Karpas-422 (cell line): Measurements from ENCODE around the gene ACTN1. TPM values are rescaled to one million over a fixed set of nuclear protein-coding genes. Genes with fewer than 3 reads are reported as not detected.

ENCODE experiments used
- DNase-seq: peaks from one replicate; pipeline ENCODE4 v3.0.0-alpha.2; 2015
- H2AFZ ChIP-seq: fragments of 200-600 bp; sonication (generic); 2 replicates; pipeline ENCODE4 v1.6.1; 2014; ENCODE audit warnings: antibody characterized with exemption, low read length, mixed read lengths
- H3K27ac ChIP-seq: fragments of 200-600 bp; sonication (generic); 2 replicates; pipeline ENCODE4 v1.5.1; 2014; ENCODE audit warnings: mild to moderate bottlenecking, low read length, moderate library complexity
- H3K27me3 ChIP-seq: fragments of 200-600 bp; sonication (generic); 2 replicates; pipeline ENCODE4 v1.6.1; 2014; ENCODE audit warnings: low read length, mixed read lengths
- H3K36me3 ChIP-seq: fragments of 200-600 bp; sonication (generic); 2 replicates; pipeline ENCODE4 v1.6.1; 2014; ENCODE audit warnings: low read length, mixed read lengths; ENCODE audit not compliant: insufficient read depth
- H3K4me1 ChIP-seq: fragments of 200-600 bp; sonication (generic); 2 replicates; pipeline ENCODE4 v1.6.1; 2014; ENCODE audit warnings: mild to moderate bottlenecking, low read length, mixed read lengths
- H3K4me2 ChIP-seq: fragments of 200-600 bp; sonication (generic); 2 replicates; pipeline ENCODE4 v1.6.1; 2014; ENCODE audit warnings: low read length, low read depth, mild to moderate bottlenecking; ENCODE audit not compliant: poor library complexity, severe bottlenecking
- H3K4me3 ChIP-seq: fragments of 200-600 bp; sonication (generic); 2 replicates; pipeline ENCODE4 v1.5.1; 2014; ENCODE audit warnings: mild to moderate bottlenecking, antibody characterized with exemption, low read length, mixed read lengths
- H3K79me2 ChIP-seq: fragments of 200-600 bp; sonication (generic); 2 replicates; pipeline ENCODE4 v1.6.1; 2014; ENCODE audit warnings: mild to moderate bottlenecking, low read length, mixed read lengths
- H3K9ac ChIP-seq: fragments of 200-600 bp; sonication (generic); 2 replicates; pipeline ENCODE4 v1.6.0; 2014; ENCODE audit warnings: low read length
- H3K9me2 ChIP-seq: fragments of 200-600 bp; sonication (generic), shearing (Covaris generic); replicated peaks from 2 replicates; pipeline ENCODE4 v1.6.0; 2014; ENCODE audit warnings: mild to moderate bottlenecking, low read length, moderate library complexity; ENCODE audit not compliant: insufficient read depth
- H3K9me3 ChIP-seq: fragments of 300-700, 200-600 bp; sonication (generic); 2 replicates; pipeline ENCODE4 v1.6.1; 2014; ENCODE audit warnings: low read length, mixed read lengths
- H4K20me1 ChIP-seq: fragments of 200-600 bp; sonication (generic); 2 replicates; pipeline ENCODE4 v1.6.1; 2014; ENCODE audit warnings: mild to moderate bottlenecking, antibody characterized with exemption, low read length, low read depth; ENCODE audit not compliant: insufficient read depth
- total RNA-seq: library from RNA; depleted of rRNA; stranded (reverse); fragments of >200 nt; shearing (Covaris generic); gene quantifications from 2 replicates; pipeline ENCODE4 v1.2.3, GENCODE V29; 2014; ENCODE audit warnings: low replicate concordance

ACTN1 gene
- total RNA-seq, 1 experiment from 2014 or later = not detected

GRCh38 chr14:68898248-68899032 lies 80.7 kb downstream of the ACTN1 start:
- Histone ChIP-seq H3K9ac (no peak overlapping the region), H3K79me2 (no peaks in the 10 kb centered on the region), H3K27ac (no peak overlapping the region), H3K27me3 (no peaks in the 10 kb centered on the region), H3K36me3 (no peaks in the 10 kb centered on the region), H3K9me2 (no peaks in the 10 kb centered on the region), H3K4me1 (no peaks in the 10 kb centered on the region), H3K4me2 (no peak overlapping the region), H2AFZ (no peak overlapping the region), H3K4me3 (no peak overlapping the region), H4K20me1 (no peaks in the 10 kb centered on the region), H3K9me3 (no peaks in the 10 kb centered on the region)
- no peak for DNase-seq

GRCh38 chr14:68897559-68898155 lies 81.4 kb downstream of the ACTN1 start:
- no peaks in the 10 kb centered on the region for H3K4me1 ChIP-seq
- H3K4me3 ChIP-seq = no peak overlapping the region
- no peak overlapping the region for H2AFZ ChIP-seq
- H3K36me3 ChIP-seq = no peaks in the 10 kb centered on the region
- no peaks in the 10 kb centered on the region for H3K9me3 ChIP-seq
- H3K27ac ChIP-seq = no peak overlapping the region
- H3K9me2 ChIP-seq = no peaks in the 10 kb centered on the region
- H4K20me1 ChIP-seq = no peaks in the 10 kb centered on the region
- H3K79me2 ChIP-seq = no peaks in the 10 kb centered on the region
- H3K9ac ChIP-seq = no peak overlapping the region
- no peak for DNase-seq
- H3K4me2 ChIP-seq = no peak overlapping the region
- no peaks in the 10 kb centered on the region for H3K27me3 ChIP-seq

GRCh38 chr14:68896132-68896531 lies 83.0 kb downstream of the ACTN1 start:
- Histone ChIP-seq H3K4me3 (no peak overlapping the region), H3K79me2 (no peaks in the 10 kb centered on the region), H3K27ac (no peak overlapping the region), H2AFZ (no peak overlapping the region), H3K9me3 (no peaks in the 10 kb centered on the region), H3K4me2 (no peak overlapping the region), H3K36me3 (no peaks in the 10 kb centered on the region), H3K9ac (no peak overlapping the region), H3K27me3 (no peaks in the 10 kb centered on the region), H4K20me1 (no peaks in the 10 kb centered on the region), H3K9me2 (no peaks in the 10 kb centered on the region), H3K4me1 (no peaks in the 10 kb centered on the region)
- peak; percentile 81 for DNase-seq

- Histone ChIP-seq H3K9me2 (no peaks in the 10 kb centered on the region), H3K27ac (no peak overlapping the region), H3K9me3 (no peaks in the 10 kb centered on the region), H3K4me3 (no peak overlapping the region), H3K36me3 (no peaks in the 10 kb centered on the region), H3K9ac (no peak overlapping the region), H3K4me1 (no peaks in the 10 kb centered on the region), H3K4me2 (no peak overlapping the region), H4K20me1 (no peaks in the 10 kb centered on the region), H3K79me2 (no peaks in the 10 kb centered on the region), H2AFZ (no peak overlapping the region), H3K27me3 (no peaks in the 10 kb centered on the region)
- no peak for DNase-seq
Observed at GRCh38 chr14:68894802-68895703, 84.0 kb downstream of the ACTN1 start.

- no peaks in the 10 kb centered on the region for H3K79me2 ChIP-seq
- no peaks in the 10 kb centered on the region for H3K9me3 ChIP-seq
- no peaks in the 10 kb centered on the region for H3K36me3 ChIP-seq
- no peak overlapping the region for H3K9ac ChIP-seq
- H2AFZ ChIP-seq = no peak overlapping the region
- H3K4me2 ChIP-seq = no peak overlapping the region
- H3K9me2 ChIP-seq = no peaks in the 10 kb centered on the region
- no peaks in the 10 kb centered on the region for H3K4me1 ChIP-seq
- H3K27ac ChIP-seq = no peak overlapping the region
- no peak overlapping the region for H3K4me3 ChIP-seq
- H3K27me3 ChIP-seq = no peaks in the 10 kb centered on the region
- no peak for DNase-seq
- H4K20me1 ChIP-seq = no peaks in the 10 kb centered on the region
Observed at GRCh38 chr14:68894123-68894522, 85.0 kb downstream of the ACTN1 start.

- Histone ChIP-seq H3K27ac (no peak overlapping the region), H3K9me3 (no peaks in the 10 kb centered on the region), H3K36me3 (no peaks in the 10 kb centered on the region), H2AFZ (no peak overlapping the region), H3K9me2 (no peaks in the 10 kb centered on the region), H3K9ac (no peak overlapping the region), H3K79me2 (no peaks in the 10 kb centered on the region), H3K27me3 (no peaks in the 10 kb centered on the region), H4K20me1 (no peaks in the 10 kb centered on the region), H3K4me3 (no peak overlapping the region), H3K4me2 (no peak overlapping the region), H3K4me1 (no peaks in the 10 kb centered on the region)
- DNase-seq = no peak
Observed at GRCh38 chr14:68893566-68893965, 85.5 kb downstream of the ACTN1 start.

- no peaks in the 10 kb centered on the region for H4K20me1 ChIP-seq
- no peaks in the 10 kb centered on the region for H3K36me3 ChIP-seq
- H3K4me3 ChIP-seq = no peak overlapping the region
- DNase-seq = peak; percentile 56
- no peaks in the 10 kb centered on the region for H3K9me3 ChIP-seq
- no peak overlapping the region for H2AFZ ChIP-seq
- H3K27ac ChIP-seq = no peak overlapping the region
- no peaks in the 10 kb centered on the region for H3K4me1 ChIP-seq
- H3K79me2 ChIP-seq = no peaks in the 10 kb centered on the region
- H3K9ac ChIP-seq = no peak overlapping the region
- no peaks in the 10 kb centered on the region for H3K9me2 ChIP-seq
- H3K27me3 ChIP-seq = no peaks in the 10 kb centered on the region
- H3K4me2 ChIP-seq = no peak overlapping the region
Observed at GRCh38 chr14:68892961-68893360, 86.1 kb downstream of the ACTN1 start.
